Effector memory CD8-positive, alpha-beta T cell (primary cell): ENCODE results near the gene TFPI.
"Not testable (repeated sequence)": the region's sequence is repeated elsewhere in the genome, so short reads cannot be mapped to it uniquely, and the experiment has no call there.

Source experiments
- ATAC-seq: fragments of 150-1000 bp; cut with Tn5 transposase; replicated peaks from 2 replicates; pipeline ENCODE4 v1.10.0; 2021; ENCODE audit warnings: mild to moderate bottlenecking, moderate library complexity
- DNase-seq, 3 experiments: peaks; one replicate each; pipeline ENCODE4 v3.0.0; 2021
- H3K27ac Mint-ChIP-seq, 2 donors: one replicate each; pipeline ENCODE4 v1.8.0; 2022; ENCODE audit warnings: mild to moderate bottlenecking in 2 of 2, mixed read lengths in 2 of 2, moderate library complexity in 2 of 2
- H3K27me3 Mint-ChIP-seq, 2 donors: one replicate each; pipeline ENCODE4 v1.8.0; 2022; ENCODE audit warnings: mixed read lengths in 2 of 2
- H3K36me3 Mint-ChIP-seq: one replicate; pipeline ENCODE4 v1.8.0; 2022; ENCODE audit warnings: mild to moderate bottlenecking, moderate library complexity, mixed read lengths; ENCODE audit not compliant: insufficient read depth
- H3K4me1 Mint-ChIP-seq, 2 donors: one replicate each; pipeline ENCODE4 v1.8.0; 2022; ENCODE audit warnings: low read depth in 2 of 2, mixed read lengths in 2 of 2
- H3K4me3 Mint-ChIP-seq, 2 donors: one replicate each; pipeline ENCODE4 v1.8.0; 2022; ENCODE audit warnings: mild to moderate bottlenecking in 2 of 2, mixed read lengths in 2 of 2, moderate library complexity in 2 of 2
- H3K9me3 Mint-ChIP-seq, 2 donors: one replicate each; pipeline ENCODE4 v1.8.0; 2022; ENCODE audit warnings: mixed read lengths in 2 of 2

The TFPI gene

DNA sequence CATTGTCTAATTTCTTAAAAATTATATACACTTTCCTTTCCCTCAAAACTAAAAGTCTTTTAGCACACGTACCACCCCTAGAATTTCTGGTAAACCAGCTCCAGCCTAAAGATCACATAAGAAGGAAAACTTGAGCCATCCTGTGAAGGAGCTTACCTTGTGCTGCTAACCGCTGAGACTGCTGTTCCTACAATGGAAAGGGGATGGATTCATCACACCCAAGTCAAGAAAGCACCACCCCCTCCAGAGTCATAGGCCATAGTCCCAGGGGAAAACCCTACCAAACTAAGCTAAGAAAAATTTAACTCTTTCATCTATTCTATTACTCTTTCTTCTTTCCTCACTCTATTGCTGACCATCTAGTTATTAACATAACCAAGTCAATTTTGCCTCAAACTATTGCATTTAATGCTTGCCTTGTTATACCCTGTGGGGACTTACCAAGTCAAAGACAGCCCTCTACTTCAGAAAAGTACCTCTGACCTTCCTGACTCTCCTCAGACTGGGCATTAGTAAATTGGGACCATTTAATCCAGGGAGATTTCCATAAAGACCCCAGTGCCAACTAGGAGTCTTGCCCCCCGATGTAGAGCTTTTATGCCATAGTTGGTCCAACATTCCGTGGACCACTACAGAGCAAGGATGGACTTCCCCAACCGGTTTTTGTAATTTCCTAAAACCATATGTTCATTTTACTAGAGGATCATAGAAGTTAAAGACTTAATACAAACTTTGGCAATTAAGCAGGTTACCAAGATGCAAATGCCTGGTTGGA is 40.6 kb downstream of the TFPI start:
- H3K36me3 Mint-ChIP-seq, H3K27ac Mint-ChIP-seq: not testable (repeated sequence)

GRCh38 chr2:187511356-187512315 is 42.6 kb downstream of the TFPI start:
- Mint-ChIP-seq H3K4me1 (no peaks in the 10 kb centered on the region), H3K36me3 (no peaks in the 10 kb centered on the region), H3K4me3 (no peak overlapping the region), H3K27me3 (no peaks in the 10 kb centered on the region), H3K9me3 (peaks cover 11 to 12% of the 10 kb centered on the region in 2 donors), H3K27ac (no peak overlapping the region)
- ATAC-seq (no peak), DNase-seq (no peak)

More for the DNA sequence above, 40.6 kb downstream of the TFPI start:
- H3K9me3 Mint-ChIP-seq: peaks cover 11 to 21% of the 10 kb centered on the region in 2 donors
- H3K27me3 Mint-ChIP-seq, DNase-seq, H3K4me1 Mint-ChIP-seq, ATAC-seq, H3K4me3 Mint-ChIP-seq: not testable (repeated sequence)

DNA sequence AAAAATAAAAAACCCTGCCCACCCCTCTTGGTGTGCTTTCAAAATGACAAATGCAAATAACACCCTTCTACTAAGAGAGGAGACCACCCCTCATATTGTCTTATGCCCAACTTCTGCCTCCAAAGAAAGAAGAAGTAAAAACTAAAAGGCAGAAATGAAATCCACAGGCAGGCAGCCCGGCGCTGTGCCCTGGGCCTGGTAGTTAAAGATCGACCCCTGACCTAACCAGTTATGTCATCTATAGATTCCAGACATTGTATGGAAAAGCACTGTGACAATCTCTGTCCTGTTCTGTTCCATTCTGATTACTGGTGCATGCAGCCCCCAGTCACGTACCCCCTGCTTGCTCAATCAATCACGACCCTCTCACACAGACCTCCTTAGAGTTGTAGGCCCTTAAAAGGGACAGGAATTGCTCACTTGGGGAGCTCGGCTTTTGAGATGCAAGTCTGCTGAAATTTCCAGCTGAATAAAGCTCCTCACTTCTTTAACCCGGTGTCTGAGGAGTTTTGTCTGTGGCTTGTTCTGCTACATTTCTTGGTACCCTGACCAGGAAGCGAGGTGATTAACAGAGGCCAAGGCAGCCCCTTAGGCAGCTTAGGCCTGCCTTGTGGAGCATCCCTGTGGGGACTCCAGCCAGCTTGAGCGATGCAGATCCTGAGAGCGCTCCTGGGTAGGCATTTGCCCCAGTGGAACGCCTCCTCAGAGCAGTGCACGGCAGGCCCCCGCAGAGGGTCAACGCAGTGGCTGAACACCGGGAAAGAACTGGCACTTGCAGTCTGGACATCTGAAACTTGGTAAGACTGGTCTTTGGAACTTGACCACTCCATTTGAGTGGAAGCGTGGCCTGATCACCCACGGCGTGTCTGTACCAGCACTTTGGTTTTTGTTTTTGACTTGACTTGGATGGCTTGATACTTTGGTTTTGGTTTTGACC is 43.5 kb downstream of the TFPI start:
- H3K4me3 Mint-ChIP-seq, H3K27ac Mint-ChIP-seq: not testable (repeated sequence)

DNA sequence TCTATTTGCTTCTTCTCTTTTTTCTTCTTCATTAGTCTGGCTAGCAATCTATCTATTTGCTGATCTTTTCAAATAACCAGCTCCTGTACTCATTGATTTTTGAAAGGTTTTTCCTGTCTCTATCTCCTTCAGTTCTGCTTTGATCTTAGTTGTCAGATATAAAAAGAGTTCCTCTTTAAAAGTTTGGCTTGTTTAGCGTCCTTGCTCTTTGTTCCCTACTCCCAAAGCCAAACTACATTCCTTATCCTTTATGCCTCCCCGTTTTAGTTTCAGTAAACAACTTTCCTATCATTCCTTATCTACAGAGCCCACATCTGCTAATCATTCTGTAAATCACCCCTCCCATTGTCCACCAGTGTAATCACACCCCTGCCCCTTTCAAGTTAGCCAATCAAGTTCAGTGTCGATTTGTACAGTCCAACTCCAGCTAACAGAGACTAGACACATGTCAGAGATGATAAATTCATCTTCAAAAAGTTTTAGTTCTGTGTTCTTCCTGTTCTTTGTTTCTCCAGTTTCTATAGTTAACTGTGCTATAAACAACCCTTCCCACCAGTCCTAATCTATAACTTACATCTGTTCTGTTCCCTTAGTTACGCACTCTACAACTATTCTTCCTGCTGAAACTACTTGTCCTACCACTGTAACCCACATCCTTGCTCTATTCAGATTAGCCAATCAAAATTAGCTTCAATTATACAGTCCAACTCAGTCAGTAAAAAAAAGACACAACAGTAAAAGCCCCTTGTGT is 44.4 kb downstream of the TFPI start:
- H3K9me3 Mint-ChIP-seq: peaks cover 8 to 10% of the 10 kb centered on the region in 2 donors
- no peak for DNase-seq
- no peaks in the 10 kb centered on the region for H3K36me3 Mint-ChIP-seq
- H3K27ac Mint-ChIP-seq: no peak overlapping the region
- H3K4me3 Mint-ChIP-seq: no peak overlapping the region
- no peaks in the 10 kb centered on the region for H3K4me1 Mint-ChIP-seq
- H3K27me3 Mint-ChIP-seq: no peaks in the 10 kb centered on the region
- ATAC-seq: no peak

More for the DNA sequence above, 43.5 kb downstream of the TFPI start:
- not testable (repeated sequence) for H3K4me1 Mint-ChIP-seq, H3K9me3 Mint-ChIP-seq, DNase-seq, H3K36me3 Mint-ChIP-seq, ATAC-seq, H3K27me3 Mint-ChIP-seq

DNA sequence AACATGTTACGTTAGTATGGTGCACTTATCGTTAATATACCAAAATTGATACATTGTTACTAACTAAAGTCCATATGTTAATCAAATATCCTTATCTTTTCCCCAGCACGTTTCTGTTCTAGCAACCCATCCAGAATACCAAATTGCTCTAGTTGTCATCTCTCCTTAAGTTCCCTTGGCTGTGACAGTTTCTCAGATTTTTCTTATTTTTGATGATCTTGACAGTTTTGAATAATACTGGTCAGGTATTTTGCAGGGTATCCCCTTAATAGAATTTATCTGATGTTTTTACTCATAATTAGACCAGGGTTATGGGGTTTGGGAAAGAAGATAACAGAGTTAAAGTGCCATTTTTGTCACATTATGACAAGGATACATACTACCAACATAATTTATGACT is 47.8 kb downstream of the TFPI start:
- Mint-ChIP-seq H3K4me3 (no peak overlapping the region), H3K36me3 (no peaks in the 10 kb centered on the region), H3K4me1 (no peaks in the 10 kb centered on the region), H3K27me3 (no peaks in the 10 kb centered on the region), H3K27ac (no peak overlapping the region), H3K9me3 (peaks cover 8 to 10% of the 10 kb centered on the region in 2 donors)
- ATAC-seq (no peak), DNase-seq (no peak)

DNA sequence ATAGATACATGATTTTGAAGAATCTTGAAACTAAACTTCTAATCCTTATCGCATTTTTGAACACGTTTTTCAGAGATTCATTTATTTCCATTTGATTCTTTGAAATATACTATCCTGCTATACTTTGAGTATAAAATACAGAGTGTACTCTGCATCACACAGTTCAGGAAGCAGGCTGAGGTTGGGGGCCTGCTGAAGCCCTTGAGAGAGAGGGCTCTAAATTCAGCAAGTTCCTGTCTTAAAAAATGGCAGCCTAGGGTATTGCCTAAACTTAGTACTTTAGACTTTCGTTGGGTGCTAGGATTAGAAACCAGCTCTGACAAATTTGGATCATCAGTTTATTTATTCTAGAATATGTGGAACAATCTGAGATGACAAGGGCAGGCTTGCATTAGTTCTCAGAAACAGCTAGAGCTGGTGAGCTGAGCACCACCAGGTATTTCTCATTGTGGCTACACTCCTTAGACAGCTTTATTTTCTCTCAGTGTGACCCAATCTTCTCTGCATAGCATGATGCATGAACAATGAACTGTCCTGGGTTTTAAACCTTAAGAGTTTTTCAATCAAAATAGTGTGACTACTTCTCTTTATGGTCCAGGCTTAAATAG is 49.1 kb downstream of the TFPI start:
- Mint-ChIP-seq H3K9me3 (peaks cover 5 to 6% of the 10 kb centered on the region in 2 donors), H3K36me3 (no peaks in the 10 kb centered on the region)

GRCh38 chr2:187504312-187504921 is 49.8 kb downstream of the TFPI start:
- H3K36me3 Mint-ChIP-seq: no peaks in the 10 kb centered on the region
- no peak overlapping the region for H3K4me3 Mint-ChIP-seq
- H3K9me3 Mint-ChIP-seq: peaks cover 0 to 3% of the 10 kb centered on the region in 2 donors
- H3K27ac Mint-ChIP-seq: no peak overlapping the region
- no peak for ATAC-seq
- DNase-seq: no peak
- no peaks in the 10 kb centered on the region for H3K4me1 Mint-ChIP-seq
- H3K27me3 Mint-ChIP-seq: no peaks in the 10 kb centered on the region

More for the DNA sequence above, 49.1 kb downstream of the TFPI start:
- no peaks in the 10 kb centered on the region for H3K4me1 Mint-ChIP-seq
- H3K27ac Mint-ChIP-seq: no peak overlapping the region
- ATAC-seq (no peak), DNase-seq (no peak)
- no peak overlapping the region for H3K4me3 Mint-ChIP-seq
- H3K27me3 Mint-ChIP-seq: no peaks in the 10 kb centered on the region

DNA sequence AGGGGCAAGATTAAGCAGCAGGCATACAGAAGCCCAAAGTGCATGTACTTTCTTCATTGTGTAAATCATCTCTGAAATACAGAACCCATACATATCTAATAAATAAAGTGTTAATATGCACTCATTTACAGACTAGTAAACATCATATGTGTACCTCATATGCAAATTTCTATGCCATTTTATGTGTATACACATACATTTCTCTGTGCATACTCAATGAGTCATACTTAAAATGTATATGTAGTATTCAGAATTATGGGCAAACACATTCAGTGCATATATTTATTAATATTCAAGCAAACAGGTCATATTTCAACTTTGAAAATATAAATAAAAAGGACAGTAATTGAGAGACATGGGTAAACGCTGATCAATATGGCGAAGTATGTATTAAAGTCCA is 50.5 kb downstream of the TFPI start:
- Mint-ChIP-seq H3K27ac (no peak overlapping the region), H3K4me1 (no peaks in the 10 kb centered on the region), H3K4me3 (no peak overlapping the region), H3K9me3 (peaks cover 0 to 3% of the 10 kb centered on the region in 2 donors), H3K36me3 (no peaks in the 10 kb centered on the region), H3K27me3 (no peaks in the 10 kb centered on the region)
- DNase-seq (no peak), ATAC-seq (no peak)

- H3K27me3 Mint-ChIP-seq: no peaks in the 10 kb centered on the region
- no peak for DNase-seq
- ATAC-seq: no peak
- no peak overlapping the region for H3K4me3 Mint-ChIP-seq
- H3K27ac Mint-ChIP-seq: no peak overlapping the region
- H3K36me3 Mint-ChIP-seq: no peaks in the 10 kb centered on the region
- peaks cover 0 to 2% of the 10 kb centered on the region in 2 donors for H3K9me3 Mint-ChIP-seq
- H3K4me1 Mint-ChIP-seq: no peaks in the 10 kb centered on the region
Measured at GRCh38 chr2:187502467-187502866, 51.8 kb downstream of the TFPI start.

DNA sequence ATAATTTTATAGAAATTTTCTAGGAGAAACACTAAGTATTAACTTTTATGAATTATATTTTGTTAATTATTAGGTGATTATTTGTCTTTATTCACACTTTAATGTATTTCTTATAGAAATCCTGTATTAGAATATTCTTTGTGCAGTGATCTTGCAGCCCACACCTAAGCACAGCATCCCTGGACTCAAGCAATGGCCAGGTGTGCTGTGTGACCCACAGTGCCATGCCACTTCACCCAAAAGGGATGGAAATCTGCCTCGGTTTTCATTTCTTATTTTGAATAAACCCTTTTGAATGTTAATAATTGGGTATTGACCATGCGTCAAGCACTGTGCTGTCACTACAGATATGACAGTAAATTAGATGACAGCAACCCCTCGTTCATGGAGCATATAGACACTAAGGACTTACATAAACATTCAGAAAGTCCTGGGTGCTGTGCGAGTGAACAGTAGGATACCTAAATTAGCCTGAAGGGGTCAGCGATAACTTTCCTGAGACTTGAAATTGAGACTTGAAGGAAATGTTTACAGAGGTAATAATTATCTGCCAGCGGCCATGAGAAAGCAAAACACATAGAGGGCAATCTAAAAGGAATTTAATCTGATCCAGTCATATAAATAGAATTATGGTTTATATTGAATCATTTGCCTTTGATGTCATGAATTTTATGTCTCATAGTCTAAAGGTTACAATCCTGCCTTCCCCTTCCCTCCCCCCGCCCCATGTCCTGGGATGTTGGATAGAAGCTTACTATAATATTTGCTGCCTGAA is 53.5 kb downstream of the TFPI start:
- Mint-ChIP-seq H3K27ac (no peak overlapping the region), H3K27me3 (no peaks in the 10 kb centered on the region), H3K9me3 (peaks cover 0 to 2% of the 10 kb centered on the region in 2 donors), H3K4me3 (no peak overlapping the region), H3K4me1 (no peaks in the 10 kb centered on the region), H3K36me3 (no peaks in the 10 kb centered on the region)
- ATAC-seq: no peak
- no peak for DNase-seq

DNA sequence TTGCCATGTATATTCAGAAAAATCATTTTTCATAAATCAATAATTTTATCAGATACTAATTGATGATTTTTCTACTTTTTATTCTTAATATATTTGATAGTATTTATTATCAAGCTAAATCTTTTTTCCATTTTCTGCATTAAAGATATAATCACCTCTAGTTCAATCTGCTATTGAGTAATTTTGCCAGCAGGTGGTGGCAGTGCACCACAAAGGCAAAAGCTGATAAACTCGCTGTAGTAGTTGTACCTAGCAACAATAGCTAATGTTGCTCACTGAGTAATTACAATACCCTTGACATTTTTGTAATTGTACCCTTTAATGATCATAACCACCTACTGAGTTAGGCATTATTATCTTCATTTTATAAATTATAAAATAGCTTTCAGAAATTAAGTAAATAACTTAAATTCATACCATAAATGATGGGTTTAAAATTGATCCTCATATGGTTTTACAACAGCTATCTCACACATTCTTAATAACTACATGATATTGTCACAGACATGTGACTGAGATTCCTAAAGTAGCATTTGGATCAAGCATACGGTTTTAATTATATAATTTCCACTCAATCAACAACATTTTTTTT is 54.2 kb downstream of the TFPI start:
- H3K36me3 Mint-ChIP-seq: no peaks in the 10 kb centered on the region
- no peak overlapping the region for H3K4me3 Mint-ChIP-seq
- ATAC-seq (no peak), DNase-seq (no peak)
- no peak overlapping the region for H3K27ac Mint-ChIP-seq
- H3K27me3 Mint-ChIP-seq: no peaks in the 10 kb centered on the region
- no peaks in the 10 kb centered on the region for H3K4me1 Mint-ChIP-seq
- H3K9me3 Mint-ChIP-seq: peaks cover 0 to 2% of the 10 kb centered on the region in 2 donors
